HL-60 (cell line): ENCODE data around the gene DIP2C.

ENCODE experiments used
- DNase-seq, 2 experiments: peaks; one replicate each; pipeline ENCODE4 v3.0.0-alpha.2; 2010 to 2020; ENCODE audit warnings: low read depth in 1 of 2, low spot score in 1 of 2
- H3K27ac ChIP-seq: fragments of 250-450 bp; sonication (Bioruptor Pico); replicated peaks from 2 replicates; pipeline ENCODE4 v1.5.1; 2020; ENCODE audit warnings: mild to moderate bottlenecking, moderate library complexity
- H3K27me3 ChIP-seq: fragments of 250-450 bp; sonication (Bioruptor Pico); 2 replicates; pipeline ENCODE4 v1.5.1; 2021; ENCODE audit warnings: mild to moderate bottlenecking, moderate library complexity; ENCODE audit not compliant: insufficient read depth, poor library complexity, severe bottlenecking
- H3K4me3 ChIP-seq: replicated peaks from 2 replicates; pipeline ENCODE4 v1.5.1; 2011; ENCODE audit warnings: mild to moderate bottlenecking, control low read depth, low read length; ENCODE audit not compliant: insufficient read depth
- CTCF ChIP-seq: IDR thresholded peaks from one replicate; pipeline ENCODE4 v1.5.1; 2011; ENCODE audit warnings: low read length, control low read depth, inconsistent platforms; ENCODE audit not compliant: insufficient read depth
- GABPA ChIP-seq: IDR thresholded peaks from 2 replicates; pipeline ENCODE4 v1.6.1; 2012; ENCODE audit warnings: low read depth
- POLR2AphosphoS5 ChIP-seq: IDR thresholded peaks from 2 replicates; pipeline ENCODE4 v1.6.1; 2012; ENCODE audit warnings: low read depth
- SPI1 ChIP-seq: IDR thresholded peaks from 2 replicates; pipeline ENCODE4 v1.6.1; 2012; ENCODE audit warnings: low read depth, mild to moderate bottlenecking, borderline replicate concordance
- TF ChIP-seq, protein P1 (sequence below): IDR thresholded peaks from 2 replicates; pipeline ENCODE4 v1.6.1; 2012; ENCODE audit warnings: low read depth; ENCODE audit not compliant: insufficient replicate concordance

The DIP2C gene

GRCh38 chr10:548238-548901 is 141.1 kb downstream of the DIP2C start:
- H3K4me3 ChIP-seq: no peak overlapping the region
- H3K27me3 ChIP-seq: no peaks in the 10 kb centered on the region
- no peak for TF ChIP-seq POLR2AphosphoS5
- TF ChIP-seq CTCF: no peak
- TF ChIP-seq, protein P1, sequence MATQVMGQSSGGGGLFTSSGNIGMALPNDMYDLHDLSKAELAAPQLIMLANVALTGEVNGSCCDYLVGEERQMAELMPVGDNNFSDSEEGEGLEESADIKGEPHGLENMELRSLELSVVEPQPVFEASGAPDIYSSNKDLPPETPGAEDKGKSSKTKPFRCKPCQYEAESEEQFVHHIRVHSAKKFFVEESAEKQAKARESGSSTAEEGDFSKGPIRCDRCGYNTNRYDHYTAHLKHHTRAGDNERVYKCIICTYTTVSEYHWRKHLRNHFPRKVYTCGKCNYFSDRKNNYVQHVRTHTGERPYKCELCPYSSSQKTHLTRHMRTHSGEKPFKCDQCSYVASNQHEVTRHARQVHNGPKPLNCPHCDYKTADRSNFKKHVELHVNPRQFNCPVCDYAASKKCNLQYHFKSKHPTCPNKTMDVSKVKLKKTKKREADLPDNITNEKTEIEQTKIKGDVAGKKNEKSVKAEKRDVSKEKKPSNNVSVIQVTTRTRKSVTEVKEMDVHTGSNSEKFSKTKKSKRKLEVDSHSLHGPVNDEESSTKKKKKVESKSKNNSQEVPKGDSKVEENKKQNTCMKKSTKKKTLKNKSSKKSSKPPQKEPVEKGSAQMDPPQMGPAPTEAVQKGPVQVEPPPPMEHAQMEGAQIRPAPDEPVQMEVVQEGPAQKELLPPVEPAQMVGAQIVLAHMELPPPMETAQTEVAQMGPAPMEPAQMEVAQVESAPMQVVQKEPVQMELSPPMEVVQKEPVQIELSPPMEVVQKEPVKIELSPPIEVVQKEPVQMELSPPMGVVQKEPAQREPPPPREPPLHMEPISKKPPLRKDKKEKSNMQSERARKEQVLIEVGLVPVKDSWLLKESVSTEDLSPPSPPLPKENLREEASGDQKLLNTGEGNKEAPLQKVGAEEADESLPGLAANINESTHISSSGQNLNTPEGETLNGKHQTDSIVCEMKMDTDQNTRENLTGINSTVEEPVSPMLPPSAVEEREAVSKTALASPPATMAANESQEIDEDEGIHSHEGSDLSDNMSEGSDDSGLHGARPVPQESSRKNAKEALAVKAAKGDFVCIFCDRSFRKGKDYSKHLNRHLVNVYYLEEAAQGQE: no peak
- TF ChIP-seq SPI1: no peak
- TF ChIP-seq GABPA: no peak
- no peak overlapping the region for H3K27ac ChIP-seq
- no peak for DNase-seq

DNA sequence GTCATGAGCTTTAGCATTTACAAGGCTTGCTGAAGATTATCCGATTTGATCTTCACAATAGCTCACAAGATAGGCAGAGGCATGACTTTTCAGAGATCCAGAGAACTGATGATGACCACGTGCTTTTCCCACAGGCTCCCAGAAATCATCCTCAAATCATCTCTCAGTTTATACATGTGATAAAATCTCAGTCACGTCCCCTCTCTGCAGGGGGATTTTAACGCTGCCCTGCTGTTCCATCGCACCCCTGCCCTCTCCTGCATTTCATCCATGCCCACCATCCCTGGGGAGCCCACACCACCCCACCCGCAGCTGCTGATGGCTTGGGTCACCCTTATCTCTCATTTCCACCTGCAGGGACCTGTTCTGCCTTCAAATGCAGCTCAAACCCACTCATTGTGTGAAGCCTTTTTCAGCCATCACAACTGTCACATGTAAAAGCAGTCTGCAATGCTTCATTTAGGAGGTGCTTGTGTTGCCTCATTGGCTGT is 141.8 kb downstream of the DIP2C start:
- Histone ChIP-seq H3K27me3 (no peaks in the 10 kb centered on the region), H3K27ac (no peak overlapping the region), H3K4me3 (no peak overlapping the region)
- DNase-seq: no peak
- TF ChIP-seq CTCF (no peak), POLR2AphosphoS5 (no peak), GABPA (no peak), SPI1 (no peak)
- TF ChIP-seq, protein P1: no peak

GRCh38 chr10:546971-547590 is 142.4 kb downstream of the DIP2C start:
- H3K4me3 ChIP-seq: no peak overlapping the region
- DNase-seq: peak in 1 of 2 experiments; percentile 1
- H3K27ac ChIP-seq: no peak overlapping the region
- TF ChIP-seq, protein P1: no peak
- TF ChIP-seq GABPA (no peak), POLR2AphosphoS5 (no peak), CTCF (no peak), SPI1 (no peak)
- H3K27me3 ChIP-seq: no peaks in the 10 kb centered on the region
